HK-2 (cell line): ENCODE data around the gene GAREM1.

Experiments
- DNase-seq: peaks from one replicate; pipeline ENCODE4 v3.0.0-alpha.2; 2018; ENCODE audit not compliant: unreplicated experiment

The GAREM1 gene

GRCh38 chr18:32459361-32460101 is 11.2 kb downstream of the GAREM1 start:
- no peak for DNase-seq

DNA sequence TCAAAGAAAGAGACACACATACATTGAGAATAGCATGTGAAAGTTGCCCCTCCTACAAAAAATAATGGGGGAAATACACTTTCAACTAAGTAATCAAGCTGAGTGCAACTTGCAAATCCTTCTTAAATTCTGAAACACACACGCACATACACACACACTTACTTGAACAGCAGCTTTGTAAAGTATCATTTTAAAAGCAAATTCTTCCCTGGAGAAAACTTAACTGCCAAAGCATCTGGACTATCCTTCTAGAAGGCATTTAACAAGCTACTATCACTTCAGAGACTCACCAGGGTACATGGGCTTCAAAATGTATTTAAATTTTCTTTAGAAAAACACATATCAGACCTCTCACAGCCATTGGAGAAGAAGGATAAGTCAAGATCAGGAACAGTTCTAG is 15.3 kb downstream of the GAREM1 start:
- no peak for DNase-seq

DNA sequence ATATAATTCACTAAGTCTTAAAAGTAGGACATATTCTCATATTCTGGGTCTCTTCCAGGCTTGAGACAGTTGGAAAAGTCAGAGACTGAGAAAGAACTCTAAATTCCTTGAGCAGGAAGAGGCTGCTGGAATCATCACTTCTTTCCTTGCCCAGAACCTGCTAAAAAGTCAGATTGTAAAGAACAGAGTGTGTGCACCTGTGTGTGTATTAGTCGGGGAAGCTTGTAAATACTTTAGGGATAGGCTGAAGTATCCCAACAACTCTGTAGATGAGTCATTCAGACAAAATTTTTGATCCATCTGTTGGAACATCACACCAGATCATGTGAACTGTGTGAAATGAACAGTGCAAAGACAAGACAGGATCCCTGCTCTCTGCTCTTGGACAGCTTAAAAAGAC is 16.1 kb downstream of the GAREM1 start:
- DNase-seq = no peak

DNA sequence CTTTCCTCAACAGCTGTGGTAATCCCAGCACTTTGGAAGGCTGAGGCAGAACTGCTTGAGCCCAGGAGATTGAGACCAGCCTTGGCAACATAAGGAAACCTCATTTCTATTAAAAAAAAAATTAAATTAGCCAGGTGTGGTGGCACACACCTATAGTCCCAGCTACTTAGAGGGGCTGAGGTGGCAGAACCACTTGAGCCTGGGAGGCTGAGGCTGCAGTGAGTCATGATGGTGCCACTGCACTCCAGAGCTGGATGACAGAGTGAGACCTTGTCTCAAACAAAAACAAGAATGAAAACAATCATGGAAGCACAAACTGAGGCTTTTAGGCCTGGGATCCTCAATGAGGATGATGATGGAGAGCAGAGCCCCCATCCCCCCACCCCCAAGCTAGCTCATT is 19.8 kb downstream of the GAREM1 start:
- no peak for DNase-seq

- no peak for DNase-seq
Observed at GRCh38 chr18:32450026-32450691, 20.5 kb downstream of the GAREM1 start.

DNA sequence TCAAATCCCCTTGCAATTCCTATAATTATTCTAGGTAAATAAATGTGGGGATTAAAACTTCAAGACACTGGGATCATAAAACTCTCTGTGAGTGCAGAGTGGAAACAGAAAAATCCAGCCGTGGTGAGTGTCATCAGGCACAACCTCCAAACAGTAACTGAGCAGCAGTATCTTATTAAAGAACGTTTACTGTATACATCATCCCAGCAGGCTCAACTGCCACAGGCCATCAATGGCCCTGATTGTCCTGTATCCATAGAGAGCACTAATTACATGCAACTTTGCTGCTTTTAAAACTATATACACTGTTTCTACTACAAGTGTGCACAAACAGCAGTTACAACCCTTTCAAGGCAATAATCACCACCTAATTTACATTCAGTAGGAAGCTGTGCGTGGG is 23.9 kb downstream of the GAREM1 start:
- no peak for DNase-seq

DNA sequence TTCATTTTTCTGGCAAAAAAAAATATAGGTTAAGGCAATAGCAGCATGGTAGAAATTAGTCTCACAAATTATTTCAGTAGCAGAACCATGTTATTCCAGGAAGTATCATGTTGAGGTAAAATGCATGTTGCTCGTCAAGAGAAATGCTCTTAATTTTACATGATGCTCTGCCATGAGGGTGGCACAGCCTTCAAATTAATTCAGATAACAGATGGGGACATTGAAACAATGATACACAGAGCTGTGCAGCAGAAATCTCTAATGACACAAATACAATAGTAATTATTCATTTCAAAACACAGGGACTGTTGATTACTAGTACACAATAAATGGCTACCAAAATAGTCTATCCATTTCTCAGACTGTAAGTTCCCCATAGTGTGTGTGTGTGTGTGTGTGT is 24.8 kb downstream of the GAREM1 start:
- DNase-seq = no peak

GRCh38 chr18:32443706-32444215 is 26.9 kb downstream of the GAREM1 start:
- DNase-seq = no peak

DNA sequence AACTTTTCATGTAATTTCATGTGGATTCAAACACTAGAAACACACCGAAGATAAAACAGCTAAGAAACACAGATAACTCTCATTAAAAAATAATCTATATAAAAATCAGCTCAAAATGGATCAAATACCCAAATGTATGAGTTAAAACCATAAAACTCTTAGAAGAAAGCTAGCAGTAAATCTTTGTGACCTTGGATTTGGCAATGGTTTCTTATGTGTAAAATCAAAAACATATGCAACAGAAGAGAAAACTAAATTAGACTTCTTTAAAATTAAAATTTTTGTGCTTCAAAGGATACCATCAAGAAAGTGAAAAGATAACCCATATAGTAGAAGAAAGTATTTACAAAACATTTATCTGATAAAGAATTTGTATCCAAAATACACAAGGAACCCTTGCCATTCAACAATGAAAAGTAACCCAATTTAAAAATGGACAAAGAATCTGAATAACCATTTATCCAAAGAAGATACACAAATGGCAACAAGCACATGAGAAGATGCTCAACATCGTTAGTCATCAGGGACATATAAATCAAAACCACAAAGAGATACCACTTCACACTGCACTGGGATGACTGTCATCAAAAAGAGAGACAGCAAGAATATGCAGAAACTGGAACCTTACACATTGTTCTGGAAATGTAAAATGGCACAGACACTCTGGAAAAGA is 27.5 kb downstream of the GAREM1 start:
- no peak for DNase-seq

DNA sequence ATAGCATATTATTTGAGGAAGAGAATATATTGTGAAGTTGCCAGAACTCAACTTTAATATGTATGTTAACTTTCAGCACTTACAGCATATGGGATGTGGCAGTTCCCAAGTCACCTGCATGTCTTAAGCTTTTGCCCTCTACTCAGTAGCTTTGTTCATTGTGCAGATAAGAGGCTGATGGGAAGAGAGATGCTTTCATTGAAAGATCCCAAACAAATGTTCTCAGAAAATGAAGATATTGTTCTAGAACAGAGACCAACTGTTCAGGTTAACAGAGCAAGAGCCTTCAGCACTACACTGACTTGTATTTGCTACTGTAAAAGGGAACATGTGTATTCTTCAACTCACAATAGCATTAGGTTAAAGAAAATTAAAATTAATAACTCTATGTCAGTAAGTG is 28.1 kb downstream of the GAREM1 start:
- no peak for DNase-seq

DNA sequence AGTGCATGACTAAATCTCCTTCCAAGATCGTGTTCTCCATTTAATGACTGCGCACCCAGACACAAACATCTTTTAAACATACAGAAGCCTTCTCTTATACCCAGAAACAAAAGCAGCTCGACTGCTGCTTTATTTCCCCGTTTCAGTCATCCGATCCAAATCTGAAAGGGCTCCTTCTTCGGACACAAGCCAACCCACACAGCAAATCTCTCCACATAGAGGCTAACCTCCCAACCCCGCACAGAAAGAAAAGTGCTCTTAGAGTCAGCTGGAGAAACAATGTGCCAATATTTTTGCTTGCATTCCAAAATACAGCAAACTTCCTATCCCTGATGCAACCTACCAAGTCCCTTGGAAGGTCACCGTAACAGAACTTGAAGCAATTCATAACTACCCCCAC is 29.1 kb downstream of the GAREM1 start:
- no peak for DNase-seq

GRCh38 chr18:32440518-32440917 is 30.2 kb downstream of the GAREM1 start:
- DNase-seq = no peak

DNA sequence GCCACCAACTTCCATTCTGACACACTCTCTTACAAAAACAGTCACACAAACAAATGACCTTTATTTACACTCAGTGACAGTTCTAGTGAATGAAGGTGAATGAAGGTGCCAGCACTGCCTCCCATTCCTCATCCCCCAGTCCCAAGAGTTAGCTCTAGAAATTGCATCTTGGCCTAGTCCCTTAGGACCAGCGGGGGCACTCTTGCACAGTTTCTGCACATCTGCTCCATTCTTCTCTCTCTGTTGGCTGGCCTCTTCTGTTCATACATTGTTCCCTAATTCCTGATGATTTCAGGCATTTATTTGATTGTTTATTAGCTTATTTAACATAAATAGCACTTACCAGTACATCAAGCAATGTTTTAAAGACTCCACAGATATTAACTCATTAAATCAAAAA is 30.9 kb downstream of the GAREM1 start:
- DNase-seq = no peak

DNA sequence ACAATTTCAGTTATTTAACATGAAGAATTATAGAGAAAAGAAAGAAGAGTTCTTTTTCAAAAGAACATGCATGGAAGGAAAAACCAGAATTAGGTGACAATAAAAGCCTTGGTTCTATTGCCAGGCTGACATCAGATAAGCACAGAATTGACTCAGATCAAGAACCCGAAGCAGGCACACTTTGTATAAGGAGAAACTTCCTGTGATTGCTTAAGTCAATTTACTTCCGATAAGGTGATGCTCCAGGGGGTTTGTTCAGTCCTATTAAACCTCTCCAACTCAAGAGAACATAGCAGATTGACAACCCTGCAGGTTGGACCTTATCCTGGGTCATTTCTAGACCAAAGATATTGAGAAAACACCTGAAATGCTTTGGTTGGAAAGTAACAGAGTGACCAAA is 31.4 kb downstream of the GAREM1 start:
- no peak for DNase-seq

DNA sequence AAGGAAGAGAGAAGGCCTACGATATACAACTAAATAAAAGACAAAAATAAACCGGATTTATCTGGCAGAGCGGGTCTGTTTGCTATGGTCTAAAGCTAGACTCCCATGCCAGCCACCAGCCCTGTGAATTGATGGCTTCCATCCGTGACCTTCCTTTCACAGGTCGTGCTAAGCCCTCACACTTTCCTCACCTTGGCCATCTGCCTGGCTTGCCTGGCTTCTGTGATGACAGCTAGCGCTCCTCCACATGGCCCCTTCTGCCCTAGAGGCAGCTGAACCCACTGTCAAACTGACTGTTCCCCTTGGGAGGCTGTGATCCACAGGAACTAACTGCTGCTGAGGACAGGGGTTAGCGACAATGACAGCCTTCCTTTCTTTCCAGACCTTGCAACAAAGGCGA is 32.5 kb downstream of the GAREM1 start:
- no peak for DNase-seq

DNA sequence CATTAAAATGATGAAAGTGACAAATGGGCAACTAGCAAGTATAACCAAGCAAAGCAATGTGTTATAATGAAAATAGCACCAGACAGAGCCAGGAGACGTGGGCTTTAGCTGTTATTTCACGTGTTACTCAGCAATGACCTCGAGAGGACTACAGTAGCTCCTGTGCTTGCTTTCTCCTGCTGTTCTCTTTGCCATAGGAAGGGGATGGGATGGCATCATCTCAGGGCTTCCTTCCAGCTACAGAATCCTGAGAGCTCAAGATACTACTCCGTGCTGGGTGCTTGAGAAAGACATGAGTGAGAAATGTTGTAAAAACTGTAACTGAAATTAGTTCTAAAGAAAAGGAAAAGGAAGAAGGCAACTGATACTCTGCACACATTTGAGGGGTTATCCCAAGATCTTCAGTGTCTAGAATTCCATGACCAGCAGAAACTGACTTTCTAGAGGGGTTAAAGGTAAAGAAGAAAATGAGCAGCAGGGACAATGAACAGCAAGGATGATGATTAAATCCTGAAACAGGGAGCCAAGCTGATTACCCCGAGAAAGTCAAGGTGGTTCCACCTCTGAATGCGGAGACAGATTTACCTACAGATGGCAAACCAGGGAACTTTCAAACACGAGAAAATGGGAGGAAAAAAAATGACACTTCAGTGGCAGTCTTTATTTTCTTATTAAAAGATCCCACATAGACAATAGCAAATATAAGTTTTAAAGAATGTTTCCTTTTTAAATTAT is 33.4 kb downstream of the GAREM1 start:
- DNase-seq = no peak

GRCh38 chr18:32435631-32436500 is 34.8 kb downstream of the GAREM1 start:
- DNase-seq = no peak

- DNase-seq = no peak
Observed at GRCh38 chr18:32431753-32432152, 38.9 kb downstream of the GAREM1 start.

DNA sequence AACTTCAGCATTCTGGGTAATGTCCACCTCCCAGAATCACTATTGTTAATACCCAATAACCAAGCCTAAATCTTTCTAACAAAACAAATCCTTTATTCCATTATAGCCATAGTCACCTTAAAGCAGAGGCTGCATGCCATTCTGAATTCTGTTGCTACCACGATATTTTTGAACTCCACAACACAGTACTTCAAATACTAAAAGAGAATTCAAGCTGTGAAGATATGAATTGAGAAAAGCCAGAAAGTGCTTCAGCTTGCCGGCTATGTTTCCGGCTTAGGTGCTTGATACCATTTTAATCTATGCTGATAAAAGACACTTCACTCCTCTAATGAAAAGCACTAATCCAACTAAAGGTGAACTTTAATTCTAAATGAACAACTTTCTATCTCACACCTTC is 41.3 kb downstream of the GAREM1 start:
- no peak for DNase-seq

- no peak for DNase-seq
Observed at GRCh38 chr18:32427084-32427900, 43.4 kb downstream of the GAREM1 start.
